Measurements from ENCODE around the gene SAMD13. TPM values are rescaled to one million over a fixed set of nuclear protein-coding genes. Genes with fewer than 3 reads are reported as not detected.
"Not testable (repeated sequence)": the region's sequence is repeated elsewhere in the genome, so short reads cannot be mapped to it uniquely, and the experiment has no call there.

The SAMD13 gene
- total RNA-seq, 1 donor, result under 0.01 TPM

- no peak overlapping the region for H2AFZ ChIP-seq (ENCODE audit: low read length)
These were observed 18.7 kb upstream of the SAMD13 start for GRCh38 chr1:84282780-84283333.

GRCh38 chr1:84283381-84283780 is 18.1 kb upstream of the SAMD13 start:
- H3K27ac ChIP-seq (ENCODE audit: low read depth, low read length), result no peak overlapping the region
- no peaks in the 10 kb centered on the region for H3K36me3 ChIP-seq (ENCODE audit: insufficient read depth, low read length)
- TF ChIP-seq CTCF (IDR thresholded peaks at IDR 0.05; ENCODE audit: extremely low read depth, low read depth, low read length), result no peak
- H4K20me1 ChIP-seq (ENCODE audit: insufficient read depth, low read length), result no peaks in the 10 kb centered on the region
- no peaks in the 10 kb centered on the region for H3K79me2 ChIP-seq (ENCODE audit: insufficient read depth, low read length)
- H3K4me2 ChIP-seq (ENCODE audit: insufficient read depth, low read length), result no peak overlapping the region
- no peaks in the 10 kb centered on the region for H3K27me3 ChIP-seq (ENCODE audit: insufficient read depth, low read length)
- H2AFZ ChIP-seq (ENCODE audit: low read length), result no peak overlapping the region
- no peak overlapping the region for H3K4me3 ChIP-seq (ENCODE audit: insufficient read depth, low read length)
- DNase-seq (ENCODE audit: insufficient read length, low spot score, missing footprints), result no peak
- H3K4me1 ChIP-seq (ENCODE audit: insufficient read depth, low read length), result no peaks in the 10 kb centered on the region
- no peaks in the 10 kb centered on the region for H3K9me3 ChIP-seq (ENCODE audit: low read depth, low read length)

More at GRCh38 chr1:84282780-84283333, 18.7 kb upstream of the SAMD13 start:
- H4K20me1 ChIP-seq (ENCODE audit: insufficient read depth, low read length), result no peaks in the 10 kb centered on the region
- no peaks in the 10 kb centered on the region for H3K27me3 ChIP-seq (ENCODE audit: insufficient read depth, low read length)
- no peak for TF ChIP-seq CTCF (IDR thresholded peaks at IDR 0.05; ENCODE audit: extremely low read depth, low read depth, low read length)
- no peaks in the 10 kb centered on the region for H3K79me2 ChIP-seq (ENCODE audit: insufficient read depth, low read length)
- no peak for DNase-seq (ENCODE audit: insufficient read length, low spot score, missing footprints)
- H3K4me1 ChIP-seq (ENCODE audit: insufficient read depth, low read length), result no peaks in the 10 kb centered on the region
- no peak overlapping the region for H3K4me3 ChIP-seq (ENCODE audit: insufficient read depth, low read length)
- no peak overlapping the region for H3K27ac ChIP-seq (ENCODE audit: low read depth, low read length)
- H3K36me3 ChIP-seq (ENCODE audit: insufficient read depth, low read length), result no peaks in the 10 kb centered on the region
- no peaks in the 10 kb centered on the region for H3K9me3 ChIP-seq (ENCODE audit: low read depth, low read length)
- H3K4me2 ChIP-seq (ENCODE audit: insufficient read depth, low read length), result no peak overlapping the region

- no peak for TF ChIP-seq CTCF (IDR thresholded peaks at IDR 0.05; ENCODE audit: extremely low read depth, low read depth, low read length)
- Histone ChIP-seq H3K4me3 (ENCODE audit: insufficient read depth, low read length) (no peak overlapping the region), H3K36me3 (ENCODE audit: insufficient read depth, low read length) (no peaks in the 10 kb centered on the region), H4K20me1 (ENCODE audit: insufficient read depth, low read length) (no peaks in the 10 kb centered on the region), H3K27ac (ENCODE audit: low read depth, low read length) (no peak overlapping the region), H3K9me3 (ENCODE audit: low read depth, low read length) (no peaks in the 10 kb centered on the region), H3K4me1 (ENCODE audit: insufficient read depth, low read length) (no peaks in the 10 kb centered on the region), H3K27me3 (ENCODE audit: insufficient read depth, low read length) (no peaks in the 10 kb centered on the region), H3K4me2 (ENCODE audit: insufficient read depth, low read length) (no peak overlapping the region), H3K79me2 (ENCODE audit: insufficient read depth, low read length) (no peaks in the 10 kb centered on the region), H2AFZ (ENCODE audit: low read length) (no peak overlapping the region)
- DNase-seq (ENCODE audit: insufficient read length, low spot score, missing footprints), result no peak
These were observed 15.4 kb upstream of the SAMD13 start for GRCh38 chr1:84286071-84286470.

- H3K4me3 ChIP-seq (ENCODE audit: insufficient read depth, low read length); DNase-seq (ENCODE audit: insufficient read length, low spot score, missing footprints); H3K36me3 ChIP-seq (ENCODE audit: insufficient read depth, low read length); H3K79me2 ChIP-seq (ENCODE audit: insufficient read depth, low read length); H3K4me2 ChIP-seq (ENCODE audit: insufficient read depth, low read length); H3K27ac ChIP-seq (ENCODE audit: low read depth, low read length); H3K9me3 ChIP-seq (ENCODE audit: low read depth, low read length); H4K20me1 ChIP-seq (ENCODE audit: insufficient read depth, low read length); H3K4me1 ChIP-seq (ENCODE audit: insufficient read depth, low read length); H2AFZ ChIP-seq (ENCODE audit: low read length); H3K27me3 ChIP-seq (ENCODE audit: insufficient read depth, low read length): not testable (repeated sequence)
These were observed 14.1 kb upstream of the SAMD13 start for GRCh38 chr1:84287389-84287788.

All from osteoblast (primary cell).